HCT116 (cell line): ENCODE results near the gene ATP11B. TPM values are rescaled to one million over a fixed set of nuclear protein-coding genes. Genes with fewer than 3 reads are reported as not detected.

Experiments used
- ATAC-seq: fragments of 200-7000 bp; cut with Tn5 transposase; 2 replicates; pipeline ENCODE4 v1.9.1; 2020; ENCODE audit warnings: mild to moderate bottlenecking, moderate library complexity
- BruUV-seq: library from RNA; stranded (reverse); fragments of 400-500 nt; replicated peaks from 2 replicates; lab custom pipeline; 2021; lab: Mats Ljungman, UMichigan
- CTCF ChIA-PET: fragments of 300-600 bp; sonication (Branson Sonifier 250); formaldehyde crosslinking; loops from one replicate; lab custom pipeline; 2021; ENCODE audit warnings: antibody characterized with exemption; lab: Charles Lee
- POLR2A ChIA-PET: fragments of 300-600, 350-600 bp; sonication (Branson Sonifier 250); formaldehyde crosslinking; loops from one replicate; lab custom pipeline; 2021; ENCODE audit warnings: antibody characterized with exemption; lab: Charles Lee
- RAD21 ChIA-PET, 2 experiments: fragments of 300-600 bp; sonication (Branson Sonifier 250); formaldehyde crosslinking; loops; one replicate each; lab custom pipeline; 2023; ENCODE audit warnings: low total read pairs in 2 of 2; ENCODE audit not compliant: uncharacterized antibody in 2 of 2, unreplicated experiment in 2 of 2, low non-redundant PET in 1 of 2; lab: Charles Lee
- DNase-seq: peaks from one replicate; pipeline ENCODE4 v3.0.0-alpha.2; 2010; ENCODE audit warnings: low read depth, low spot score
- H2AFZ ChIP-seq: fragments of 200-600 bp; shearing (Covaris generic), sonication (generic); 2 replicates; pipeline ENCODE4 v1.6.1; 2017; ENCODE audit warnings: low read depth, mixed run types, mixed read lengths, antibody characterized with exemption, low read length; ENCODE audit not compliant: poor library complexity, severe bottlenecking
- H3K27ac ChIP-seq: 2 replicates; pipeline ENCODE4 v1.5.1; 2012; ENCODE audit warnings: low read depth, low read length
- H3K27me3 ChIP-seq: fragments of 200-600 bp; sonication (generic); 2 replicates; pipeline ENCODE4 v1.6.1; 2016; ENCODE audit warnings: mixed run types, low read length, mixed read lengths; ENCODE audit not compliant: insufficient read depth
- H3K36me3 ChIP-seq, 2 experiments: fragments of 200-500 bp in 1 of 2; fragments of 200-600 bp in 1 of 2; sonication (Bioruptor generic) in 1 of 2; sonication (generic) in 1 of 2; 2 replicates each; pipeline versions ENCODE4 v1.5.1 to v1.6.1; 2014 to 2016; ENCODE audit warnings: low read length in 2 of 2, inconsistent platforms in 1 of 2, mixed read lengths in 1 of 2, mixed run types in 1 of 2; ENCODE audit not compliant: insufficient read depth in 2 of 2, control insufficient read depth in 1 of 2
- H3K4me1 ChIP-seq, 2 experiments: fragments of 200-600 bp in 1 of 2; sonication (generic) in 1 of 2; 2 replicates each; pipeline versions ENCODE4 v1.5.1 to v1.6.1; 2012 to 2017; ENCODE audit warnings: low read length in 2 of 2, inconsistent platforms in 1 of 2, mild to moderate bottlenecking in 1 of 2, mixed read lengths in 1 of 2, mixed run types in 1 of 2, moderate library complexity in 1 of 2; ENCODE audit not compliant: insufficient read depth in 2 of 2, control insufficient read depth in 1 of 2
- H3K4me2 ChIP-seq: fragments of 200-600 bp; sonication (generic); 2 replicates; pipeline ENCODE4 v1.6.1; 2017; ENCODE audit warnings: mixed run types, low read length, mixed read lengths
- H3K4me3 ChIP-seq, 2 experiments: fragments of 200-600 bp in 1 of 2; sonication (generic) in 1 of 2; replicated peaks in 1 of 2; 2 replicates each; pipeline ENCODE4 v1.5.1; 2011 to 2016; ENCODE audit warnings: low read length in 2 of 2, control low read depth in 1 of 2, low read depth in 1 of 2, mild to moderate bottlenecking in 1 of 2, mixed read lengths in 1 of 2, mixed run types in 1 of 2
- H3K79me2 ChIP-seq: fragments of 200-600 bp; sonication (generic); 2 replicates; pipeline ENCODE4 v1.6.1; 2017; ENCODE audit warnings: mild to moderate bottlenecking, mixed run types, low read length, moderate library complexity, mixed read lengths; ENCODE audit not compliant: insufficient read depth
- H3K9ac ChIP-seq: fragments of 200-600 bp; sonication (generic); 2 replicates; pipeline ENCODE4 v1.6.1; 2016; ENCODE audit warnings: low read length, mixed read lengths
- H3K9me2 ChIP-seq: fragments of 200-600 bp; sonication (generic), shearing (Covaris generic); 2 replicates; pipeline ENCODE4 v1.6.1; 2017; ENCODE audit warnings: mixed run types, mild to moderate bottlenecking, moderate library complexity; ENCODE audit not compliant: insufficient read depth
- H3K9me3 ChIP-seq, 2 experiments: fragments of 200-500 bp in 1 of 2; fragments of 200-600 bp in 1 of 2; sonication (Bioruptor generic) in 1 of 2; sonication (generic) in 1 of 2; 2 replicates each; pipeline ENCODE4 v1.6.1; 2014 to 2017; ENCODE audit warnings: low read length in 2 of 2, mixed read lengths in 2 of 2, inconsistent platforms in 1 of 2, low read depth in 1 of 2, mild to moderate bottlenecking in 1 of 2, mixed run types in 1 of 2, moderate library complexity in 1 of 2; ENCODE audit not compliant: control insufficient read depth in 1 of 2, insufficient read depth in 1 of 2
- H4K20me1 ChIP-seq: fragments of 200-600 bp; sonication (generic), shearing (Covaris generic); 2 replicates; pipeline ENCODE4 v1.6.1; 2017; ENCODE audit warnings: mixed run types, mild to moderate bottlenecking, moderate library complexity; ENCODE audit not compliant: insufficient read depth
- ATF3 ChIP-seq: IDR thresholded peaks from 2 replicates; pipeline ENCODE4 v1.6.1; 2012
- CBX3 ChIP-seq: IDR thresholded peaks from 2 replicates; pipeline ENCODE4 v1.6.1; 2012; ENCODE audit warnings: low read depth
- CEBPB ChIP-seq: IDR thresholded peaks from 2 replicates; pipeline ENCODE4 v1.6.1; 2012; ENCODE audit warnings: low read depth
- EZH2phosphoT487 ChIP-seq: fragments of 200-600 bp; IDR thresholded peaks from 2 replicates; pipeline ENCODE4 v1.6.1; 2018; ENCODE audit warnings: antibody characterized with exemption, borderline replicate concordance
- JUND ChIP-seq: IDR thresholded peaks from 2 replicates; pipeline ENCODE4 v1.6.1; 2012
- MAX ChIP-seq: IDR thresholded peaks from 2 replicates; pipeline ENCODE4 v1.6.1; 2012
- POLR2A ChIP-seq: IDR thresholded peaks from 2 replicates; pipeline ENCODE4 v1.7.0; 2011; ENCODE audit warnings: borderline replicate concordance; ENCODE audit not compliant: insufficient read depth, insufficient read length; ENCODE audit errors: extremely low read depth
- RAD21 ChIP-seq: IDR thresholded peaks from 2 replicates; pipeline ENCODE4 v1.6.1; 2012; ENCODE audit warnings: low read depth, mild to moderate bottlenecking
- SIN3A ChIP-seq: IDR thresholded peaks from 2 replicates; pipeline ENCODE4 v1.6.1; 2012; ENCODE audit warnings: low read depth
- SP1 ChIP-seq: IDR thresholded peaks from 2 replicates; pipeline ENCODE4 v1.6.1; 2012; ENCODE audit warnings: low read depth
- SRF ChIP-seq: IDR thresholded peaks from 2 replicates; pipeline ENCODE4 v1.6.1; 2012; ENCODE audit warnings: low read depth
- YY1 ChIP-seq: IDR thresholded peaks from 2 replicates; pipeline ENCODE4 v1.6.1; 2011; ENCODE audit warnings: low read length, low read depth, moderate library complexity, mild to moderate bottlenecking; ENCODE audit not compliant: insufficient replicate concordance; ENCODE audit errors: extremely low read depth
- ZBTB33 ChIP-seq: IDR thresholded peaks from 2 replicates; pipeline ENCODE4 v1.6.1; 2011; ENCODE audit warnings: mild to moderate bottlenecking, low read length, moderate library complexity; ENCODE audit not compliant: insufficient replicate concordance; ENCODE audit errors: extremely low read depth
- ZFX ChIP-seq: fragments of 450-650 bp; IDR thresholded peaks from 2 replicates; pipeline ENCODE4 v1.6.1; 2017
- intact Hi-C: fragments of 100-400 bp; cut with micrococcal nuclease; formaldehyde crosslinking; loops from 2 replicates; pipeline ENCODE4 v1.10.0; 2022
- total RNA-seq: library from RNA; stranded (reverse); gene quantifications from one replicate; pipeline ENCODE4 v1.2.1, GENCODE V29; 2021; ENCODE audit not compliant: unreplicated experiment

Gene ATP11B
- total RNA-seq, 1 experiment from 2014 or later = 53.0 TPM

- no peaks in the 10 kb centered on the region for H4K20me1 ChIP-seq
Measured at GRCh38 chr3:182935803-182936202, 142.5 kb downstream of the ATP11B start.

GRCh38 chr3:182936239-182936917, 143.1 kb downstream of the ATP11B start:
- no peak for TF ChIP-seq CBX3
- no peak for TF ChIP-seq POLR2A
- TF ChIP-seq ZBTB33 = no peak
- no peak for TF ChIP-seq YY1
- TF ChIP-seq ATF3 = no peak
- no peak for TF ChIP-seq RAD21
- no peak for TF ChIP-seq EZH2phosphoT487
- no peak for TF ChIP-seq ZFX
- no peak for TF ChIP-seq SRF
- TF ChIP-seq MAX = no peak
- TF ChIP-seq CEBPB = no peak
- TF ChIP-seq, all 23 proteins: peak for 0
- CTCF ChIA-PET = no interaction called here
- H3K4me1 ChIP-seq = no peaks in the 10 kb centered on the region
- no peaks in the 10 kb centered on the region; the same call in 1 of the 2 replicates for H3K79me2 ChIP-seq
- no peak overlapping the region for H2AFZ ChIP-seq
- DNase-seq = no peak
- no TSS peak for BruUV-seq
- H3K27ac ChIP-seq = no peak overlapping the region
- no peak overlapping the region for H3K4me2 ChIP-seq
- H3K9me2 ChIP-seq = no peaks in the 10 kb centered on the region
- no peak overlapping the region for H3K9ac ChIP-seq
- intact Hi-C loops = no loop called here
- no peaks in the 10 kb centered on the region for H3K27me3 ChIP-seq
- RAD21 ChIA-PET = no interaction called here
- no peak overlapping the region for H3K4me3 ChIP-seq
- no peak for ATAC-seq
- no peaks in the 10 kb centered on the region for H3K36me3 ChIP-seq
- POLR2A ChIA-PET = no interaction called here
- H3K9me3 ChIP-seq = no peaks in the 10 kb centered on the region
- no peaks in the 10 kb centered on the region for H4K20me1 ChIP-seq

More at GRCh38 chr3:182935803-182936202, 142.5 kb downstream of the ATP11B start:
- Histone ChIP-seq H3K4me1 (no peaks in the 10 kb centered on the region), H3K9ac (no peak overlapping the region), H3K27ac (no peak overlapping the region), H3K27me3 (no peaks in the 10 kb centered on the region), H3K79me2 (no peaks in the 10 kb centered on the region; the same call in 1 of the 2 replicates), H3K9me2 (no peaks in the 10 kb centered on the region), H3K4me2 (no peak overlapping the region), H3K9me3 (no peaks in the 10 kb centered on the region), H3K4me3 (no peak overlapping the region), H3K36me3 (no peaks in the 10 kb centered on the region)
- POLR2A ChIA-PET = no interaction called here
- CTCF ChIA-PET = no interaction called here
- intact Hi-C loops = no loop called here
- BruUV-seq = no TSS peak
- TF ChIP-seq SP1 (no peak), SIN3A (no peak), ATF3 (no peak), JUND (no peak)
- TF ChIP-seq, all 23 proteins: peak for 0
- RAD21 ChIA-PET = no interaction called here
- DNase-seq (no peak), ATAC-seq (no peak)
- no peak overlapping the region for H2AFZ ChIP-seq
